Neural cell (in vitro differentiated cells): Measurements from ENCODE around the gene ALDH1L1.

Source experiments
- EP300 ChIP-seq: fragments of 450-650 bp; conservative IDR thresholded peaks from 2 replicates; pipeline ENCODE4 v1.6.1; 2014; ENCODE audit warnings: antibody characterized with exemption, mild to moderate bottlenecking, moderate library complexity; ENCODE audit not compliant: poor library complexity, severe bottlenecking
- EZH2 ChIP-seq: fragments of 200-600, 300-800 bp; shearing (Covaris generic), sonication (generic); IDR thresholded peaks from 2 replicates; pipeline ENCODE4 v1.6.1; 2014; ENCODE audit warnings: antibody characterized with exemption, low read length, borderline replicate concordance, mild to moderate bottlenecking; ENCODE audit not compliant: insufficient read depth, poor library complexity, severe bottlenecking
- MXI1 ChIP-seq: fragments of 450-650 bp; conservative IDR thresholded peaks from 2 replicates; pipeline ENCODE4 v1.6.1; 2014; ENCODE audit warnings: antibody characterized with exemption, mild to moderate bottlenecking; ENCODE audit not compliant: poor library complexity, severe bottlenecking
- POLR2AphosphoS5 ChIP-seq: IDR thresholded peaks from 2 replicates; pipeline ENCODE4 v1.6.1; 2012
- RAD21 ChIP-seq: fragments of 450-650 bp; conservative IDR thresholded peaks from 2 replicates; pipeline ENCODE4 v1.6.1; 2014; ENCODE audit warnings: antibody characterized with exemption, mild to moderate bottlenecking, moderate library complexity
- SMC3 ChIP-seq: fragments of 450-650 bp; conservative IDR thresholded peaks from 2 replicates; pipeline ENCODE4 v1.6.1; 2014; ENCODE audit warnings: antibody characterized with exemption, mild to moderate bottlenecking, moderate library complexity; ENCODE audit not compliant: poor library complexity
- TAF1 ChIP-seq: IDR thresholded peaks from 2 replicates; pipeline ENCODE4 v1.6.1; 2012; ENCODE audit warnings: low read depth
- TF ChIP-seq, protein P1 (sequence below): fragments of 450-650 bp; IDR thresholded peaks from 2 replicates; pipeline ENCODE4 v1.5.1; 2014; ENCODE audit warnings: antibody characterized with exemption, mild to moderate bottlenecking, moderate library complexity; ENCODE audit not compliant: poor library complexity, severe bottlenecking
- TF ChIP-seq, protein P2 (sequence below): IDR thresholded peaks from 2 replicates; pipeline ENCODE4 v1.6.1; 2012; ENCODE audit warnings: borderline replicate concordance

DNA sequence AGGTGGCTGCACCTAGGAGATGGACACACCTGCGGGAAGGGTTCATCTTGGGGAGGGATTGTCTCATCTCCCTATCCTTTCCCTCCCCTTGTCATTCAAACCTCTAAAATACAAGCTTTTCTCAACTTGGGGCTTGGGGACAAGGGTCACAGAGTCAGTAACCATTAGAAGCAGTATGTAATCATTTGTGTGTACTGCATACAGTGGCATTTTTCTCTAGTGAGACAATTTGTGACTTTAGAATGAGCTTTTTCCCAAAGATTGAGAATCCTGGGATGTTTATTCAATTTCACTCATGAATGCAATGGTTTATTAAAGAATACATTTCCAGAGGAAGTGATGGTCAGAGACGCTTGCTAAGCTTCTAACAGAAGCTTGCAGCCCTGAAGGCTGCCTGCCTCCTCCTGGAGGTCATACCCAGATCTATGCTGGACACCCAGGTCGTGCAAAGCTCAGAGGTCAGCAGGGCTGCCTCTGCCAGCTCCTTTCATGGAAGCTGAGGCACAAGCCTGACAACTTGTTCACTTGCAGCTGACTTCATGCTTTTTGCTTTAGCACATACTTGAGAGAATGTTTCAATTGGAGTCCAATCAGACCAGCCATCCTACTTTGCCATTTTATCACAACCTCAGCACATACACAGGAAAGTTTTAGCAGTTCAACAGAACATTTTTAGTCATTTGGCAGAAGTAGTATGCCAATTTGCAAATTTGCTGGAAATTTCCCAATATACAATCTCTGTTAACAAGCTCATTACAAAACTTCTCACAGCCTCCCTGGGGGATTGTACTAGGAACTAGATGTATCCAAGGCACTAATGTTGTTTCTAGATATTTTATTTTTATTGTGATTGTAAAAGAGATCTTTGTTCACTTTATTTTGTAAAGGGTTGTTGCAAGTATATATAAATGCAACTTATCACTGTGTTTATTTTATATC, 25.6 kb upstream of the ALDH1L1 start:
- TF ChIP-seq, protein P1, sequence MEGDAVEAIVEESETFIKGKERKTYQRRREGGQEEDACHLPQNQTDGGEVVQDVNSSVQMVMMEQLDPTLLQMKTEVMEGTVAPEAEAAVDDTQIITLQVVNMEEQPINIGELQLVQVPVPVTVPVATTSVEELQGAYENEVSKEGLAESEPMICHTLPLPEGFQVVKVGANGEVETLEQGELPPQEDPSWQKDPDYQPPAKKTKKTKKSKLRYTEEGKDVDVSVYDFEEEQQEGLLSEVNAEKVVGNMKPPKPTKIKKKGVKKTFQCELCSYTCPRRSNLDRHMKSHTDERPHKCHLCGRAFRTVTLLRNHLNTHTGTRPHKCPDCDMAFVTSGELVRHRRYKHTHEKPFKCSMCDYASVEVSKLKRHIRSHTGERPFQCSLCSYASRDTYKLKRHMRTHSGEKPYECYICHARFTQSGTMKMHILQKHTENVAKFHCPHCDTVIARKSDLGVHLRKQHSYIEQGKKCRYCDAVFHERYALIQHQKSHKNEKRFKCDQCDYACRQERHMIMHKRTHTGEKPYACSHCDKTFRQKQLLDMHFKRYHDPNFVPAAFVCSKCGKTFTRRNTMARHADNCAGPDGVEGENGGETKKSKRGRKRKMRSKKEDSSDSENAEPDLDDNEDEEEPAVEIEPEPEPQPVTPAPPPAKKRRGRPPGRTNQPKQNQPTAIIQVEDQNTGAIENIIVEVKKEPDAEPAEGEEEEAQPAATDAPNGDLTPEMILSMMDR = no peak
- no peak for TF ChIP-seq TAF1
- no peak for TF ChIP-seq POLR2AphosphoS5
- no peak for TF ChIP-seq EZH2
- no peak for TF ChIP-seq EP300
- TF ChIP-seq MXI1 = no peak
- TF ChIP-seq SMC3 = no peak
- TF ChIP-seq RAD21 = no peak
- TF ChIP-seq, protein P2, sequence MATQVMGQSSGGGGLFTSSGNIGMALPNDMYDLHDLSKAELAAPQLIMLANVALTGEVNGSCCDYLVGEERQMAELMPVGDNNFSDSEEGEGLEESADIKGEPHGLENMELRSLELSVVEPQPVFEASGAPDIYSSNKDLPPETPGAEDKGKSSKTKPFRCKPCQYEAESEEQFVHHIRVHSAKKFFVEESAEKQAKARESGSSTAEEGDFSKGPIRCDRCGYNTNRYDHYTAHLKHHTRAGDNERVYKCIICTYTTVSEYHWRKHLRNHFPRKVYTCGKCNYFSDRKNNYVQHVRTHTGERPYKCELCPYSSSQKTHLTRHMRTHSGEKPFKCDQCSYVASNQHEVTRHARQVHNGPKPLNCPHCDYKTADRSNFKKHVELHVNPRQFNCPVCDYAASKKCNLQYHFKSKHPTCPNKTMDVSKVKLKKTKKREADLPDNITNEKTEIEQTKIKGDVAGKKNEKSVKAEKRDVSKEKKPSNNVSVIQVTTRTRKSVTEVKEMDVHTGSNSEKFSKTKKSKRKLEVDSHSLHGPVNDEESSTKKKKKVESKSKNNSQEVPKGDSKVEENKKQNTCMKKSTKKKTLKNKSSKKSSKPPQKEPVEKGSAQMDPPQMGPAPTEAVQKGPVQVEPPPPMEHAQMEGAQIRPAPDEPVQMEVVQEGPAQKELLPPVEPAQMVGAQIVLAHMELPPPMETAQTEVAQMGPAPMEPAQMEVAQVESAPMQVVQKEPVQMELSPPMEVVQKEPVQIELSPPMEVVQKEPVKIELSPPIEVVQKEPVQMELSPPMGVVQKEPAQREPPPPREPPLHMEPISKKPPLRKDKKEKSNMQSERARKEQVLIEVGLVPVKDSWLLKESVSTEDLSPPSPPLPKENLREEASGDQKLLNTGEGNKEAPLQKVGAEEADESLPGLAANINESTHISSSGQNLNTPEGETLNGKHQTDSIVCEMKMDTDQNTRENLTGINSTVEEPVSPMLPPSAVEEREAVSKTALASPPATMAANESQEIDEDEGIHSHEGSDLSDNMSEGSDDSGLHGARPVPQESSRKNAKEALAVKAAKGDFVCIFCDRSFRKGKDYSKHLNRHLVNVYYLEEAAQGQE = no peak
